ENCODE data around the gene LGALS4.
"Not testable (repeated sequence)": the region's sequence is repeated elsewhere in the genome, so short reads cannot be mapped to it uniquely, and the experiment has no call there.

The LGALS4 gene

GRCh38 chr19:38821230-38821825 is 8.6 kb upstream of the LGALS4 start:
- not testable (repeated sequence) for DNase-seq (ENCODE audit: low read depth in 2 of 2)

- no peak for DNase-seq (ENCODE audit: low read depth in 2 of 2)
These were observed 6.6 kb upstream of the LGALS4 start for GRCh38 chr19:38819231-38819920.

GRCh38 chr19:38817081-38817480 is 4.3 kb upstream of the LGALS4 start:
- DNase-seq (ENCODE audit: low read depth in 2 of 2), result no peak

GRCh38 chr19:38816131-38816750 is 3.5 kb upstream of the LGALS4 start:
- no peak for DNase-seq (ENCODE audit: low read depth in 2 of 2)

GRCh38 chr19:38815059-38816001 is 2.6 kb upstream of the LGALS4 start:
- DNase-seq (ENCODE audit: low read depth in 2 of 2), result no peak

GRCh38 chr19:38813932-38814331 is 1.2 kb upstream of the LGALS4 start:
- DNase-seq (ENCODE audit: low read depth in 2 of 2), result not testable (repeated sequence)

- no peak for DNase-seq (ENCODE audit: low read depth in 2 of 2)
These were observed 578 bp upstream of the LGALS4 start for GRCh38 chr19:38813323-38813722.

- DNase-seq (ENCODE audit: low read depth in 2 of 2), result no peak
These were observed 520 bp downstream of the LGALS4 start for GRCh38 chr19:38812009-38812840.

- DNase-seq (ENCODE audit: low read depth in 2 of 2), result no peak
These were observed 3.0 kb downstream of the LGALS4 start for GRCh38 chr19:38809592-38810252.

GRCh38 chr19:38808741-38809140 is 4.0 kb downstream of the LGALS4 start:
- DNase-seq (ENCODE audit: low read depth in 2 of 2), result no peak

GRCh38 chr19:38807374-38808098 is 5.2 kb downstream of the LGALS4 start:
- not testable (repeated sequence) for DNase-seq (ENCODE audit: low read depth in 2 of 2)

GRCh38 chr19:38806371-38806770 is 6.4 kb downstream of the LGALS4 start:
- DNase-seq (ENCODE audit: low read depth in 2 of 2), result no peak

- DNase-seq (ENCODE audit: low read depth in 2 of 2), result no peak
These were observed 7.6 kb downstream of the LGALS4 start for GRCh38 chr19:38805180-38805579.

- no peak for DNase-seq (ENCODE audit: low read depth in 2 of 2)
These were observed 9.2 kb downstream of the LGALS4 start for GRCh38 chr19:38803543-38803942.

- DNase-seq (ENCODE audit: low read depth in 2 of 2), result no peak
These were observed 11.2 kb downstream of the LGALS4 start for GRCh38 chr19:38801359-38802095.

- no peak for DNase-seq (ENCODE audit: low read depth in 2 of 2)
These were observed 12.0 kb downstream of the LGALS4 start for GRCh38 chr19:38800577-38801347.

- no peak for DNase-seq (ENCODE audit: low read depth in 2 of 2)
These were observed 13.6 kb downstream of the LGALS4 start for GRCh38 chr19:38799104-38799503.

- not testable (repeated sequence) for DNase-seq (ENCODE audit: low read depth in 2 of 2)
These were observed 15.0 kb downstream of the LGALS4 start for GRCh38 chr19:38797781-38798180.
